Measurements from ENCODE around the gene SLU7.

Gene SLU7

GRCh38 chr5:160357394-160357793, 61.5 kb downstream of the SLU7 start:
- CTCF ChIA-PET, result interaction anchor here (1.3 to 2.0 kb wide), 4 partner anchors 9 to 19 kb away, joined by 3 to 5 read pairs (median 4); no protein-coding TSS in a partner anchor

GRCh38 chr5:160356550-160357347, 62.1 kb downstream of the SLU7 start:
- 94% methylated on average over 6 of the region's 7 CpGs for WGBS (ENCODE audit: insufficient coverage)
- DNase-seq, result no peak
- CTCF ChIA-PET, result interaction anchor here (1.4 to 2.0 kb wide), 3 partner anchors 11 to 20 kb away, joined by 4 to 5 read pairs (median 5); no protein-coding TSS in a partner anchor

More at GRCh38 chr5:160357394-160357793, 61.5 kb downstream of the SLU7 start:
- POLR2A ChIA-PET, result no interaction called here
- no peaks in the 10 kb centered on the region for H3K9me3 ChIP-seq (ENCODE audit: control extremely low read depth in 1 of 5, control insufficient read depth in 4 of 5, insufficient read depth in 2 of 5, low read depth in 1 of 5, low read length in 4 of 5)
- 95% methylated on average over 7 of the region's 7 CpGs for WGBS (ENCODE audit: insufficient coverage)
- H3K27ac ChIP-seq (ENCODE audit: insufficient read depth in 1 of 2, low read depth in 1 of 2, low read length in 2 of 2, poor library complexity in 1 of 2, severe bottlenecking in 2 of 2), result no peak overlapping the region
- H3K4me3 ChIP-seq (ENCODE audit: control insufficient read depth in 1 of 7, extremely low read depth in 1 of 7, insufficient read depth in 4 of 7, low read depth in 2 of 7, low read length in 6 of 7), result no peak overlapping the region
- no peak for DNase-seq
- H3K27me3 ChIP-seq (replicated peaks in 2 of 5; ENCODE audit: control insufficient read depth in 4 of 5, insufficient read depth in 5 of 5, low read length in 4 of 5), result no peaks in the 10 kb centered on the region
- no peaks in the 10 kb centered on the region for H3K4me1 ChIP-seq (ENCODE audit: control extremely low read depth in 1 of 4, control insufficient read depth in 4 of 4, insufficient read depth in 4 of 4, low read length in 3 of 4)
- no peaks in the 10 kb centered on the region for H3K36me3 ChIP-seq (ENCODE audit: control insufficient read depth in 4 of 4, insufficient read depth in 4 of 4, low read length in 3 of 4)

GRCh38 chr5:160354666-160355065, 64.2 kb downstream of the SLU7 start:
- Histone ChIP-seq H3K36me3 (ENCODE audit: control insufficient read depth in 4 of 4, insufficient read depth in 4 of 4, low read length in 3 of 4) (no peaks in the 10 kb centered on the region), H3K4me1 (ENCODE audit: control extremely low read depth in 1 of 4, control insufficient read depth in 4 of 4, insufficient read depth in 4 of 4, low read length in 3 of 4) (no peaks in the 10 kb centered on the region), H3K27ac (ENCODE audit: insufficient read depth in 1 of 2, low read depth in 1 of 2, low read length in 2 of 2, poor library complexity in 1 of 2, severe bottlenecking in 2 of 2) (no peak overlapping the region), H3K4me3 (ENCODE audit: control insufficient read depth in 1 of 7, extremely low read depth in 1 of 7, insufficient read depth in 4 of 7, low read depth in 2 of 7, low read length in 6 of 7) (no peak overlapping the region), H3K27me3 (replicated peaks in 2 of 5; ENCODE audit: control insufficient read depth in 4 of 5, insufficient read depth in 5 of 5, low read length in 4 of 5) (no peaks in the 10 kb centered on the region), H3K9me3 (ENCODE audit: control extremely low read depth in 1 of 5, control insufficient read depth in 4 of 5, insufficient read depth in 2 of 5, low read depth in 1 of 5, low read length in 4 of 5) (no peaks in the 10 kb centered on the region)
- CTCF ChIA-PET, result interaction anchor here (1.3 kb wide), 1 partner anchor 20 kb away, joined by 3 read pairs; no protein-coding TSS in a partner anchor
- WGBS (ENCODE audit: insufficient coverage), result 95% methylated on average over 12 of the region's 14 CpGs
- no peak for DNase-seq
- POLR2A ChIA-PET, result no interaction called here

More at GRCh38 chr5:160356550-160357347, 62.1 kb downstream of the SLU7 start:
- no peaks in the 10 kb centered on the region for H3K27me3 ChIP-seq (replicated peaks in 2 of 5; ENCODE audit: control insufficient read depth in 4 of 5, insufficient read depth in 5 of 5, low read length in 4 of 5)
- no peaks in the 10 kb centered on the region for H3K36me3 ChIP-seq (ENCODE audit: control insufficient read depth in 4 of 4, insufficient read depth in 4 of 4, low read length in 3 of 4)
- H3K4me3 ChIP-seq (ENCODE audit: control insufficient read depth in 1 of 7, extremely low read depth in 1 of 7, insufficient read depth in 4 of 7, low read depth in 2 of 7, low read length in 6 of 7), result no peak overlapping the region
- POLR2A ChIA-PET, result no interaction called here
- H3K4me1 ChIP-seq (ENCODE audit: control extremely low read depth in 1 of 4, control insufficient read depth in 4 of 4, insufficient read depth in 4 of 4, low read length in 3 of 4), result no peaks in the 10 kb centered on the region
- no peaks in the 10 kb centered on the region for H3K9me3 ChIP-seq (ENCODE audit: control extremely low read depth in 1 of 5, control insufficient read depth in 4 of 5, insufficient read depth in 2 of 5, low read depth in 1 of 5, low read length in 4 of 5)
- H3K27ac ChIP-seq (ENCODE audit: insufficient read depth in 1 of 2, low read depth in 1 of 2, low read length in 2 of 2, poor library complexity in 1 of 2, severe bottlenecking in 2 of 2), result no peak overlapping the region

- 97% methylated on average over 6 of the region's 8 CpGs for WGBS (ENCODE audit: insufficient coverage)
These were observed 65.5 kb downstream of the SLU7 start for GRCh38 chr5:160353379-160353778.

GRCh38 chr5:160352308-160352707, 66.6 kb downstream of the SLU7 start:
- Histone ChIP-seq H3K4me3 (ENCODE audit: control insufficient read depth in 1 of 7, extremely low read depth in 1 of 7, insufficient read depth in 4 of 7, low read depth in 2 of 7, low read length in 6 of 7) (no peak overlapping the region), H3K36me3 (ENCODE audit: control insufficient read depth in 4 of 4, insufficient read depth in 4 of 4, low read length in 3 of 4) (no peaks in the 10 kb centered on the region), H3K27me3 (replicated peaks in 2 of 5; ENCODE audit: control insufficient read depth in 4 of 5, insufficient read depth in 5 of 5, low read length in 4 of 5) (no peaks in the 10 kb centered on the region), H3K27ac (ENCODE audit: insufficient read depth in 1 of 2, low read depth in 1 of 2, low read length in 2 of 2, poor library complexity in 1 of 2, severe bottlenecking in 2 of 2) (no peak overlapping the region), H3K4me1 (ENCODE audit: control extremely low read depth in 1 of 4, control insufficient read depth in 4 of 4, insufficient read depth in 4 of 4, low read length in 3 of 4) (no peaks in the 10 kb centered on the region), H3K9me3 (ENCODE audit: control extremely low read depth in 1 of 5, control insufficient read depth in 4 of 5, insufficient read depth in 2 of 5, low read depth in 1 of 5, low read length in 4 of 5) (no peaks in the 10 kb centered on the region)
- 100% methylated on average over 1 of the region's 4 CpGs for WGBS (ENCODE audit: insufficient coverage)
- no peak for DNase-seq
- CTCF ChIA-PET, result interaction anchor here (0.7 to 1.7 kb wide), 8 partner anchors 9 to 331 kb away, joined by 3 to 5 read pairs (median 4); no protein-coding TSS in a partner anchor
- POLR2A ChIA-PET, result interaction anchor here (0.6 kb wide), 1 partner anchor 16 kb away, joined by 3 read pairs; no protein-coding TSS in a partner anchor

More at GRCh38 chr5:160353379-160353778, 65.5 kb downstream of the SLU7 start:
- Histone ChIP-seq H3K4me1 (ENCODE audit: control extremely low read depth in 1 of 4, control insufficient read depth in 4 of 4, insufficient read depth in 4 of 4, low read length in 3 of 4) (no peaks in the 10 kb centered on the region), H3K36me3 (ENCODE audit: control insufficient read depth in 4 of 4, insufficient read depth in 4 of 4, low read length in 3 of 4) (no peaks in the 10 kb centered on the region), H3K9me3 (ENCODE audit: control extremely low read depth in 1 of 5, control insufficient read depth in 4 of 5, insufficient read depth in 2 of 5, low read depth in 1 of 5, low read length in 4 of 5) (no peaks in the 10 kb centered on the region), H3K4me3 (ENCODE audit: control insufficient read depth in 1 of 7, extremely low read depth in 1 of 7, insufficient read depth in 4 of 7, low read depth in 2 of 7, low read length in 6 of 7) (no peak overlapping the region), H3K27me3 (replicated peaks in 2 of 5; ENCODE audit: control insufficient read depth in 4 of 5, insufficient read depth in 5 of 5, low read length in 4 of 5) (no peaks in the 10 kb centered on the region), H3K27ac (ENCODE audit: insufficient read depth in 1 of 2, low read depth in 1 of 2, low read length in 2 of 2, poor library complexity in 1 of 2, severe bottlenecking in 2 of 2) (no peak overlapping the region)
- ChIA-PET POLR2A (no interaction called here), CTCF (no interaction called here)
- no peak for DNase-seq
